Right atrium auricular region (tissue), 2 donors: ENCODE data around the gene MVD. TPM values are rescaled to one million over a fixed set of nuclear protein-coding genes. Genes with fewer than 3 reads are reported as not detected.

Experiments
- DNase-seq: peaks from one replicate; pipeline ENCODE4 v3.0.0-alpha.2; 2019; ENCODE audit warnings: low spot score
- H3K27ac ChIP-seq, 2 donors: fragments of 200-600 bp; sonication (generic); 1 replicate in 1 of 2; 2 replicates in 1 of 2; pipeline ENCODE4 v1.5.1; 2016 to 2019
- H3K27me3 ChIP-seq, 2 donors: fragments of 200-600 bp; sonication (generic); one replicate each; pipeline versions ENCODE4 v1.5.1 to v1.6.0; 2017 to 2019
- H3K36me3 ChIP-seq: fragments of 200-600 bp; sonication (generic); one replicate; pipeline ENCODE4 v1.5.1; 2016
- H3K4me1 ChIP-seq, 2 donors: fragments of 200-600 bp; sonication (generic); one replicate each; pipeline versions ENCODE4 v1.5.1 to v1.6.0; 2017 to 2019
- H3K4me3 ChIP-seq, 2 donors: fragments of 200-600 bp; sonication (generic); 1 replicate in 1 of 2; 2 replicates in 1 of 2; pipeline ENCODE4 v1.5.1; 2017 to 2019; ENCODE audit warnings: mild to moderate bottlenecking in 1 of 2, moderate library complexity in 1 of 2
- H3K9me3 ChIP-seq, 2 donors: fragments of 200-600 bp; sonication (generic); one replicate each; pipeline ENCODE4 v1.5.1; 2019
- CTCF ChIP-seq, 2 donors: fragments of 200-600 bp; sonication (generic); IDR thresholded peaks; one replicate each; pipeline ENCODE4 v1.5.1; 2019; ENCODE audit warnings: antibody characterized with exemption in 2 of 2
- total RNA-seq, 2 donors: library from RNA; depleted of rRNA; stranded (reverse); fragments of >200 nt; gene quantifications; one replicate each; pipeline ENCODE4 v1.1.0, GENCODE V29; 2016

MVD gene
- total RNA-seq, 2 donors from 2014 or later, result 21.5 to 23.1 TPM

- DNase-seq, result no peak
- Histone ChIP-seq H3K9me3 (no peaks in the 10 kb centered on the region), H3K4me1 (peaks cover 0 to 31% of the 10 kb centered on the region in 2 donors), H3K4me3 (no peak overlapping the region), H3K27ac (no peak overlapping the region), H3K36me3 (no peaks in the 10 kb centered on the region), H3K27me3 (no peaks in the 10 kb centered on the region)
- no peak for TF ChIP-seq CTCF (IDR thresholded peaks at IDR 0.05)
These were observed 27.6 kb upstream of the MVD start for GRCh38 chr16:88690341-88691128.

GRCh38 chr16:88688013-88688778 is 25.3 kb upstream of the MVD start:
- no peak for TF ChIP-seq CTCF (IDR thresholded peaks at IDR 0.05)
- Histone ChIP-seq H3K4me1 (peaks cover 0 to 40% of the 10 kb centered on the region in 2 donors), H3K27me3 (no peaks in the 10 kb centered on the region), H3K9me3 (no peaks in the 10 kb centered on the region), H3K27ac (no peak overlapping the region), H3K4me3 (no peak overlapping the region), H3K36me3 (no peaks in the 10 kb centered on the region)
- DNase-seq, result no peak

GRCh38 chr16:88687676-88688012 is 24.8 kb upstream of the MVD start:
- Histone ChIP-seq H3K9me3 (no peaks in the 10 kb centered on the region), H3K4me1 (peaks cover 0 to 40% of the 10 kb centered on the region in 2 donors), H3K36me3 (no peaks in the 10 kb centered on the region), H3K27me3 (no peaks in the 10 kb centered on the region), H3K4me3 (no peak overlapping the region), H3K27ac (no peak overlapping the region)
- TF ChIP-seq CTCF (IDR thresholded peaks at IDR 0.05), result no peak
- no peak for DNase-seq

- Histone ChIP-seq H3K36me3 (no peaks in the 10 kb centered on the region), H3K27ac (no peak overlapping the region), H3K9me3 (no peaks in the 10 kb centered on the region), H3K4me3 (no peak overlapping the region), H3K4me1 (peaks cover 0 to 40% of the 10 kb centered on the region in 2 donors), H3K27me3 (no peaks in the 10 kb centered on the region)
- no peak for TF ChIP-seq CTCF (IDR thresholded peaks at IDR 0.05)
- no peak for DNase-seq
These were observed 24.3 kb upstream of the MVD start for GRCh38 chr16:88687254-88687576.

- DNase-seq, result peak; percentile 73
- Histone ChIP-seq H3K36me3 (no peaks in the 10 kb centered on the region), H3K4me3 (peak within 1 kb of the TSS; percentile 52 to 64), H3K27me3 (no peaks in the 10 kb centered on the region), H3K27ac (peak within 1 kb of the TSS; percentile 15 to 70), H3K9me3 (no peaks in the 10 kb centered on the region), H3K4me1 (peaks cover 0 to 40% of the 10 kb centered on the region in 2 donors)
- no peak for TF ChIP-seq CTCF (IDR thresholded peaks at IDR 0.05)
These were observed 23.8 kb upstream of the MVD start, which contains the start of gene SNAI3 for GRCh38 chr16:88686439-88687253. SNAI3 (minus strand) TSS chr16:88686507; CDS start chr16:88686406, 101 bp downstream.
